Kidney (tissue), 14 donors: ENCODE measurements around the gene CALN1. TPM values are rescaled to one million over a fixed set of nuclear protein-coding genes. Genes with fewer than 3 reads are reported as not detected.

Source experiments
- DNase-seq, 5 donors: peaks; one replicate each; pipeline ENCODE4 v3.0.0-alpha.2; 2013 to 2020
- FAIRE-seq: peaks from 2 replicates; lab custom pipeline; 2012; peaks lifted over from hg19 to GRCh38; lab: Jason Lieb, UNC
- H3K27ac ChIP-seq, 2 donors: one replicate each; pipeline ENCODE4 v1.7.0; 2013; ENCODE audit warnings: low read depth in 2 of 2, low read length in 2 of 2, inconsistent platforms in 1 of 2
- H3K27me3 ChIP-seq: one replicate; pipeline ENCODE4 v1.7.1; 2013; ENCODE audit warnings: low read length, inconsistent platforms; ENCODE audit not compliant: control insufficient read depth, insufficient read depth
- H3K36me3 ChIP-seq, 3 donors: one replicate each; pipeline versions ENCODE4 v1.7.0 to v1.7.1; 2013; ENCODE audit warnings: low read length in 3 of 3, control low read depth in 1 of 3, inconsistent platforms in 1 of 3; ENCODE audit not compliant: insufficient read depth in 3 of 3, control insufficient read depth in 2 of 3
- H3K4me1 ChIP-seq, 3 donors: one replicate each; pipeline versions ENCODE4 v1.7.0 to v1.7.1; 2013; ENCODE audit warnings: low read length in 3 of 3, inconsistent platforms in 1 of 3, low read depth in 1 of 3; ENCODE audit not compliant: control insufficient read depth in 2 of 3, insufficient read depth in 2 of 3
- H3K4me3 ChIP-seq, 3 donors: one replicate each; pipeline versions ENCODE4 v1.7.0 to v1.8.1; 2013; ENCODE audit warnings: low read length in 3 of 3, control low read depth in 1 of 3, inconsistent platforms in 1 of 3
- H3K9ac ChIP-seq, 3 donors: one replicate each; pipeline versions ENCODE4 v1.7.0 to v1.7.1; 2013; ENCODE audit warnings: low read length in 3 of 3, control low read depth in 1 of 3, inconsistent platforms in 1 of 3
- H3K9me3 ChIP-seq, 3 donors: one replicate each; pipeline versions ENCODE4 v1.7.0 to v1.7.1; 2013; ENCODE audit warnings: low read length in 3 of 3, control low read depth in 1 of 3, inconsistent platforms in 1 of 3; ENCODE audit not compliant: control insufficient read depth in 2 of 3, insufficient read depth in 1 of 3
- CTCF ChIP-seq: IDR thresholded peaks from 3 replicates; pipeline ENCODE4 v1.5.1; 2012; ENCODE audit warnings: mild to moderate bottlenecking, moderate library complexity, borderline replicate concordance; ENCODE audit not compliant: insufficient read depth; ENCODE audit errors: extremely low read depth
- intact Hi-C: fragments of 100-400 bp; cut with DNase I; formaldehyde crosslinking; loops from one replicate; pipeline ENCODE4 v1.11.1; 2022
- polyA plus RNA-seq: library from polyadenylated mRNA; stranded (reverse); fragments of 350-450 nt; fragmentation: Illumina TruSeq; extraction: RNeasy Lipid Tissue Mini Kit (QIAGEN cat#74804); gene quantifications from one replicate; pipeline ENCODE4 v1.2.3, GENCODE V29; 2014; ENCODE audit warnings: low read depth, low replicate concordance; ENCODE audit not compliant: insufficient read depth
- total RNA-seq: library from RNA; stranded (reverse); fragmentation: NEBNext Ultra II Directional; extraction: Animal tissue kit (Norgen Biotek cat#: 25700); gene quantifications from one replicate; pipeline ENCODE4 v1.2.1, GENCODE V29; 2021
- donor health status: control.
- donor health status: control.
- donor health status: control.
- donor health status: control.
- donor health status: control.
- donor health status: DM: yes; HTN: yes; CAD: no.
- donor health status: Normal renal cell carcinoma (clear cell type).

CALN1 gene
- total and polyA plus RNA-seq, 2 donors from 2014 or later, result not detected

- Histone ChIP-seq H3K9me3 (peaks cover 0 to 9% (median 0%) of the 10 kb centered on the region in 3 donors), H3K9ac (no peak overlapping the region), H3K4me1 (no peaks in the 10 kb centered on the region), H3K27ac (no peak overlapping the region), H3K4me3 (no peak overlapping the region), H3K36me3 (no peaks in the 10 kb centered on the region), H3K27me3 (no peaks in the 10 kb centered on the region)
- intact Hi-C loops, result no loop called here
- TF ChIP-seq CTCF, result no peak
- DNase-seq (no peak), FAIRE-seq (no peak)
Observed at GRCh38 chr7:72023926-72024325, 388.2 kb downstream of the CALN1 start.

- intact Hi-C loops, result no loop called here
- Histone ChIP-seq H3K4me1 (no peaks in the 10 kb centered on the region), H3K36me3 (no peaks in the 10 kb centered on the region), H3K9ac (no peak overlapping the region), H3K27ac (no peak overlapping the region), H3K27me3 (no peaks in the 10 kb centered on the region), H3K9me3 (peaks cover 0 to 6% (median 2%) of the 10 kb centered on the region in 3 donors), H3K4me3 (no peak overlapping the region)
- DNase-seq, result no peak
- FAIRE-seq, result no peak
- no peak for TF ChIP-seq CTCF
Observed at GRCh38 chr7:72021716-72022115, 390.4 kb downstream of the CALN1 start.

- DNase-seq, result peak in 3 of 5 donors; percentile 17 to 63 (median 48)
- intact Hi-C loops, result no loop called here
- Histone ChIP-seq H3K27me3 (no peaks in the 10 kb centered on the region), H3K27ac (no peak overlapping the region), H3K4me3 (no peak overlapping the region), H3K9me3 (peaks cover 0 to 6% (median 2%) of the 10 kb centered on the region in 3 donors), H3K36me3 (no peaks in the 10 kb centered on the region), H3K4me1 (no peaks in the 10 kb centered on the region), H3K9ac (no peak overlapping the region)
- no peak for TF ChIP-seq CTCF
- FAIRE-seq, result no peak
Observed at GRCh38 chr7:72020311-72020710, 391.8 kb downstream of the CALN1 start.

GRCh38 chr7:72019436-72019835 lies 392.7 kb downstream of the CALN1 start:
- H3K36me3 ChIP-seq, result no peaks in the 10 kb centered on the region
- no peak for FAIRE-seq
- no peaks in the 10 kb centered on the region for H3K4me1 ChIP-seq
- H3K9me3 ChIP-seq, result peaks cover 0 to 6% (median 2%) of the 10 kb centered on the region in 3 donors
- H3K27me3 ChIP-seq, result no peaks in the 10 kb centered on the region
- intact Hi-C loops, result no loop called here
- H3K4me3 ChIP-seq, result no peak overlapping the region
- no peak for TF ChIP-seq CTCF
- no peak for DNase-seq
- H3K9ac ChIP-seq, result no peak overlapping the region
- no peak overlapping the region for H3K27ac ChIP-seq
